Mesenchymal stem cell (in vitro differentiated cells and primary cell): ENCODE data around the gene USP3.

Experiments used
- DNase-seq: peaks from one replicate; pipeline ENCODE4 v3.0.0-alpha.2; 2013
- H2AFZ ChIP-seq: one replicate; pipeline ENCODE4 v1.6.1; 2013; ENCODE audit warnings: low read depth, mild to moderate bottlenecking, control low read depth, inconsistent platforms, low read length, moderate library complexity
- H2AK5ac ChIP-seq: 2 replicates; pipeline ENCODE4 v1.6.1; 2013; ENCODE audit warnings: low read length, moderate library complexity, mild to moderate bottlenecking, inconsistent platforms; ENCODE audit not compliant: severe bottlenecking
- H2BK120ac ChIP-seq: one replicate; pipeline ENCODE4 v1.6.1; 2013; ENCODE audit warnings: low read depth, mild to moderate bottlenecking, inconsistent platforms, low read length, moderate library complexity
- H2BK12ac ChIP-seq, 2 experiments: one replicate each; pipeline ENCODE4 v1.6.1; 2013; ENCODE audit warnings: inconsistent platforms in 2 of 2, low read length in 2 of 2, mild to moderate bottlenecking in 2 of 2, moderate library complexity in 2 of 2, control low read depth in 1 of 2
- H2BK15ac ChIP-seq: one replicate; pipeline ENCODE4 v1.6.1; 2013; ENCODE audit warnings: mild to moderate bottlenecking, low read depth, inconsistent platforms; ENCODE audit not compliant: poor library complexity, severe bottlenecking
- H2BK5ac ChIP-seq: 2 replicates; pipeline ENCODE4 v1.6.1; 2013; ENCODE audit warnings: low read depth, mild to moderate bottlenecking, low read length, control low read depth, inconsistent platforms; ENCODE audit not compliant: poor library complexity, severe bottlenecking
- H3K14ac ChIP-seq, 2 experiments: one replicate each; pipeline ENCODE4 v1.6.1; 2013; ENCODE audit warnings: inconsistent platforms in 2 of 2, low read length in 2 of 2, control low read depth in 1 of 2, mild to moderate bottlenecking in 1 of 2, moderate library complexity in 1 of 2
- H3K18ac ChIP-seq, 2 experiments: one replicate each; pipeline ENCODE4 v1.6.1; 2013; ENCODE audit warnings: inconsistent platforms in 2 of 2, low read length in 2 of 2, control low read depth in 1 of 2, low read depth in 1 of 2, mild to moderate bottlenecking in 1 of 2
- H3K23ac ChIP-seq, 2 experiments: one replicate each; pipeline ENCODE4 v1.6.1; 2013; ENCODE audit warnings: inconsistent platforms in 2 of 2, low read length in 2 of 2, mild to moderate bottlenecking in 2 of 2, moderate library complexity in 2 of 2, control low read depth in 1 of 2
- H3K27ac ChIP-seq: 2 replicates; pipeline ENCODE4 v1.5.1; 2013; ENCODE audit warnings: mild to moderate bottlenecking, moderate library complexity, low read length, control low read depth, inconsistent platforms; ENCODE audit not compliant: poor library complexity, severe bottlenecking
- H3K27me3 ChIP-seq, 2 experiments: 2 replicates each; pipeline versions ENCODE4 v1.6.1 to v1.7.0; 2013; ENCODE audit warnings: low read length in 2 of 2, mild to moderate bottlenecking in 2 of 2, moderate library complexity in 2 of 2, control low read depth in 1 of 2, inconsistent platforms in 1 of 2; ENCODE audit not compliant: control insufficient read depth in 1 of 2, insufficient read depth in 1 of 2
- H3K36me3 ChIP-seq, 2 experiments: 2 replicates each; pipeline versions ENCODE4 v1.6.1 to v1.7.0; 2013; ENCODE audit warnings: low read length in 2 of 2, control low read depth in 1 of 2, inconsistent platforms in 1 of 2, low read depth in 1 of 2, mild to moderate bottlenecking in 1 of 2; ENCODE audit not compliant: insufficient read depth in 2 of 2, control insufficient read depth in 1 of 2
- H3K4ac ChIP-seq, 2 experiments: one replicate each; pipeline ENCODE4 v1.6.1; 2013; ENCODE audit warnings: inconsistent platforms in 2 of 2, low read length in 2 of 2, mild to moderate bottlenecking in 2 of 2, moderate library complexity in 2 of 2, control low read depth in 1 of 2, low read depth in 1 of 2
- H3K4me1 ChIP-seq: 2 replicates; pipeline ENCODE4 v1.6.1; 2013; ENCODE audit warnings: low read depth, low read length, control low read depth; ENCODE audit not compliant: control insufficient read depth, insufficient read depth
- H3K4me2 ChIP-seq: 2 replicates; pipeline ENCODE4 v1.6.1; 2013; ENCODE audit warnings: low read length, mild to moderate bottlenecking, inconsistent platforms; ENCODE audit not compliant: poor library complexity, severe bottlenecking
- H3K4me3 ChIP-seq, 2 experiments: 2 replicates each; pipeline versions ENCODE4 v1.5.1 to v1.7.0; 2013; ENCODE audit warnings: low read length in 2 of 2, mild to moderate bottlenecking in 2 of 2, control low read depth in 1 of 2, low read depth in 1 of 2; ENCODE audit not compliant: insufficient read depth in 1 of 2
- H3K79me1 ChIP-seq: replicated peaks from 2 replicates; pipeline ENCODE4 v1.6.1; 2013; ENCODE audit warnings: mild to moderate bottlenecking, control low read depth, low read length, inconsistent platforms; ENCODE audit not compliant: poor library complexity, severe bottlenecking
- H3K9ac ChIP-seq: 2 replicates; pipeline ENCODE4 v1.7.0; 2013; ENCODE audit warnings: mild to moderate bottlenecking, low read length, moderate library complexity
- H3K9me3 ChIP-seq: 2 replicates; pipeline ENCODE4 v1.7.0; 2013; ENCODE audit warnings: mild to moderate bottlenecking, low read length; ENCODE audit not compliant: control insufficient read depth
- H4K8ac ChIP-seq: one replicate; pipeline ENCODE4 v1.6.1; 2013; ENCODE audit warnings: inconsistent platforms, mild to moderate bottlenecking, low read length, moderate library complexity
- H4K91ac ChIP-seq: one replicate; pipeline ENCODE4 v1.6.1; 2013; ENCODE audit warnings: mild to moderate bottlenecking, low read length, inconsistent platforms
- WGBS: methylation state at CpG from one replicate; pipeline ENCODE4 v1.1.7; 2013; ENCODE audit warnings: mixed read lengths; 5-methylcytosine and 5-hydroxymethylcytosine counted together

Gene USP3

GRCh38 chr15:63572749-63573464, 68.5 kb downstream of the USP3 start:
- Histone ChIP-seq H2BK12ac (no peak overlapping the region), H3K36me3 (peaks cover 14 to 88% of the 10 kb centered on the region in 2 experiments), H3K18ac (no peak overlapping the region), H3K9ac (no peak overlapping the region), H4K91ac (no peak overlapping the region), H3K9me3 (no peaks in the 10 kb centered on the region), H2AFZ (no peak overlapping the region), H3K4me1 (no peaks in the 10 kb centered on the region), H2BK120ac (no peak overlapping the region), H3K4me3 (no peak overlapping the region), H3K23ac (no peak overlapping the region), H3K79me1 (peaks cover 9% of the 10 kb centered on the region), H3K27ac (no peak overlapping the region), H3K14ac (no peak overlapping the region), H3K27me3 (no peaks in the 10 kb centered on the region), H2BK5ac (no peak overlapping the region), H2AK5ac (no peak overlapping the region), H4K8ac (no peak overlapping the region), H2BK15ac (no peak overlapping the region), H3K4ac (no peak overlapping the region), H3K4me2 (no peak overlapping the region)
- DNase-seq = no peak
- WGBS = 97% methylated on average over 4 of the region's 7 CpGs

DNA sequence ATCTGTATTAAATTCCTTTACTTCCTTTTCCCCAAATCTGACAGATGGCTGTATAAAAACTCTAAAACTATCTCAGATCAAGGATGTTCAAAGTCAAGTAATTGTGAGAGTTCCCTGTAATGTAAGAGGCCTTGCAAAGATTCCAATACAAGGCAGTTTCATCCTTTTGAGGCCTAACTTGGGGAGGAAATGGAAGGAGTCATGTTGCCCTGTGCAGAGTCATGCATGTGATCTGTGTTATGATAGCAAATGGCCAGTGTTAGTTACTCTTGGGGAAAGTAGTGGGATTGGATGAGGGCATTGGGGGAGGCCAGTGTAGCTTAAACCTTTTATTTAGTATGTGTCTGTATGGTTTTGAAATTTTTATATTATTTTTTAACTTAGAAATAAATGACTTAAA, 69.1 kb downstream of the USP3 start:
- H3K14ac ChIP-seq = no peak overlapping the region
- H3K4me1 ChIP-seq = no peaks in the 10 kb centered on the region
- no peak overlapping the region for H4K91ac ChIP-seq
- H3K9me3 ChIP-seq = no peaks in the 10 kb centered on the region
- no peak overlapping the region for H2AFZ ChIP-seq
- H2AK5ac ChIP-seq = no peak overlapping the region
- no peak overlapping the region for H4K8ac ChIP-seq
- no peak overlapping the region for H2BK15ac ChIP-seq
- H3K4ac ChIP-seq = no peak overlapping the region
- H3K4me3 ChIP-seq = no peak overlapping the region
- no peak overlapping the region for H2BK5ac ChIP-seq
- H3K36me3 ChIP-seq = peaks cover 12 to 85% of the 10 kb centered on the region in 2 experiments
- peaks cover 10% of the 10 kb centered on the region for H3K79me1 ChIP-seq
- no peak for DNase-seq
- H2BK12ac ChIP-seq = no peak overlapping the region
- H2BK120ac ChIP-seq = no peak overlapping the region
- H3K27ac ChIP-seq = no peak overlapping the region
- no peak overlapping the region for H3K23ac ChIP-seq
- H3K4me2 ChIP-seq = no peak overlapping the region
- H3K27me3 ChIP-seq = no peaks in the 10 kb centered on the region
- H3K18ac ChIP-seq = no peak overlapping the region
- H3K9ac ChIP-seq = no peak overlapping the region

- Histone ChIP-seq H3K9me3 (no peaks in the 10 kb centered on the region), H3K4ac (no peak overlapping the region), H3K79me1 (peaks cover 5% of the 10 kb centered on the region), H3K4me3 (no peak overlapping the region), H4K8ac (no peak overlapping the region), H3K14ac (no peak overlapping the region), H3K18ac (no peak overlapping the region), H3K9ac (no peak overlapping the region), H3K27ac (no peak overlapping the region), H3K27me3 (no peaks in the 10 kb centered on the region), H2BK5ac (no peak overlapping the region), H3K4me1 (no peaks in the 10 kb centered on the region), H2BK12ac (no peak overlapping the region), H3K4me2 (no peak overlapping the region), H4K91ac (no peak overlapping the region), H2BK15ac (no peak overlapping the region), H3K23ac (no peak overlapping the region), H2BK120ac (no peak overlapping the region), H3K36me3 (peaks cover 7 to 71% of the 10 kb centered on the region in 2 experiments), H2AFZ (no peak overlapping the region), H2AK5ac (no peak overlapping the region)
- 100% methylated on average over 1 of the region's 1 CpG for WGBS
- DNase-seq = no peak
Measured at GRCh38 chr15:63575312-63575711, 70.9 kb downstream of the USP3 start.

GRCh38 chr15:63576441-63576840, 72.0 kb downstream of the USP3 start:
- no peak overlapping the region for H3K4me2 ChIP-seq
- no peak overlapping the region for H3K18ac ChIP-seq
- no peak overlapping the region for H3K23ac ChIP-seq
- no peak overlapping the region for H3K4ac ChIP-seq
- peaks cover 5% of the 10 kb centered on the region for H3K79me1 ChIP-seq
- peaks cover 2% of the 10 kb centered on the region for H3K4me1 ChIP-seq
- whole genome bisulfite sequencing = 91% methylated on average over 6 of the region's 6 CpGs
- no peak overlapping the region for H2BK12ac ChIP-seq
- no peak overlapping the region for H2AFZ ChIP-seq
- no peak for DNase-seq
- H3K9me3 ChIP-seq = no peaks in the 10 kb centered on the region
- H2BK15ac ChIP-seq = no peak overlapping the region
- no peak overlapping the region for H2BK5ac ChIP-seq
- H3K14ac ChIP-seq = no peak overlapping the region
- H3K9ac ChIP-seq = no peak overlapping the region
- no peak overlapping the region for H4K8ac ChIP-seq
- no peak overlapping the region for H4K91ac ChIP-seq
- no peak overlapping the region for H3K27ac ChIP-seq
- H3K27me3 ChIP-seq = no peaks in the 10 kb centered on the region
- no peak overlapping the region for H2AK5ac ChIP-seq
- H3K36me3 ChIP-seq = peaks cover 10 to 66% of the 10 kb centered on the region in 2 experiments
- H2BK120ac ChIP-seq = no peak overlapping the region
- H3K4me3 ChIP-seq = no peak overlapping the region
